Measurements from ENCODE around the gene CD300LF.

Gene CD300LF

GRCh38 chr17:74658620-74659019, 54.1 kb downstream of the CD300LF start:
- no peak overlapping the region for H3K27ac ChIP-seq
- TF ChIP-seq CTCF (IDR thresholded peaks at IDR 0.05) (no peak), ZFX (IDR thresholded peaks at IDR 0.05; ENCODE audit: borderline replicate concordance) (no peak)

- TF ChIP-seq CTCF (IDR thresholded peaks at IDR 0.05) (no peak), ZFX (IDR thresholded peaks at IDR 0.05; ENCODE audit: borderline replicate concordance) (no peak)
- no peak overlapping the region for H3K27ac ChIP-seq
Observed at GRCh38 chr17:74654742-74655141, 58.0 kb downstream of the CD300LF start.

GRCh38 chr17:74652020-74652419, 60.7 kb downstream of the CD300LF start:
- H3K27ac ChIP-seq, result no peak overlapping the region
- TF ChIP-seq CTCF (IDR thresholded peaks at IDR 0.05) (no peak), ZFX (IDR thresholded peaks at IDR 0.05; ENCODE audit: borderline replicate concordance) (no peak)

- TF ChIP-seq CTCF (IDR thresholded peaks at IDR 0.05), result no peak
- TF ChIP-seq ZFX (IDR thresholded peaks at IDR 0.05; ENCODE audit: borderline replicate concordance), result no peak
- H3K27ac ChIP-seq, result no peak overlapping the region
Observed at GRCh38 chr17:74649909-74650308, 62.8 kb downstream of the CD300LF start.

GRCh38 chr17:74647871-74648672, 64.7 kb downstream of the CD300LF start:
- H3K27ac ChIP-seq, result no peak overlapping the region
- no peak for TF ChIP-seq ZFX (IDR thresholded peaks at IDR 0.05; ENCODE audit: borderline replicate concordance)
- TF ChIP-seq CTCF (IDR thresholded peaks at IDR 0.05), result no peak

GRCh38 chr17:74646231-74646630, 66.5 kb downstream of the CD300LF start:
- TF ChIP-seq ZFX (IDR thresholded peaks at IDR 0.05; ENCODE audit: borderline replicate concordance) (no peak), CTCF (IDR thresholded peaks at IDR 0.05) (peak; percentile 55)
- H3K27ac ChIP-seq, result no peak overlapping the region

GRCh38 chr17:74645010-74645409, 67.7 kb downstream of the CD300LF start:
- TF ChIP-seq ZFX (IDR thresholded peaks at IDR 0.05; ENCODE audit: borderline replicate concordance) (no peak), CTCF (IDR thresholded peaks at IDR 0.05) (no peak)
- no peak overlapping the region for H3K27ac ChIP-seq

All from 22Rv1 (cell line).